Stomach smooth muscle (tissue), 2 donors: ENCODE measurements around the gene MARCHF9.
"Not testable (repeated sequence)": the region's sequence is repeated elsewhere in the genome, so short reads cannot be mapped to it uniquely, and the experiment has no call there.

Experiments
- H3K27ac ChIP-seq: one replicate; pipeline ENCODE4 v1.7.0; 2013; ENCODE audit warnings: mild to moderate bottlenecking, low read length, inconsistent platforms
- H3K27me3 ChIP-seq, 2 donors: one replicate each; pipeline ENCODE4 v1.7.0; 2013; ENCODE audit warnings: low read length in 2 of 2; ENCODE audit not compliant: insufficient read depth in 2 of 2, control insufficient read depth in 1 of 2
- H3K36me3 ChIP-seq, 2 donors: one replicate each; pipeline ENCODE4 v1.7.0; 2013; ENCODE audit warnings: low read length in 2 of 2; ENCODE audit not compliant: control insufficient read depth in 2 of 2, insufficient read depth in 2 of 2
- H3K4me1 ChIP-seq: one replicate; pipeline ENCODE4 v1.7.0; 2013; ENCODE audit warnings: low read length; ENCODE audit not compliant: control insufficient read depth, insufficient read depth
- H3K4me3 ChIP-seq, 2 donors: one replicate each; pipeline ENCODE4 v1.7.0; 2013; ENCODE audit warnings: low read length in 2 of 2
- H3K9ac ChIP-seq, 2 donors: one replicate each; pipeline ENCODE4 v1.7.0; 2013; ENCODE audit warnings: low read length in 2 of 2, mild to moderate bottlenecking in 1 of 2
- H3K9me3 ChIP-seq, 2 donors: one replicate each; pipeline ENCODE4 v1.7.0; 2013; ENCODE audit warnings: low read length in 2 of 2; ENCODE audit not compliant: control insufficient read depth in 2 of 2
- donor health status: healthy.
- donor health status: Pancreatic carcinoma.

MARCHF9 gene

DNA sequence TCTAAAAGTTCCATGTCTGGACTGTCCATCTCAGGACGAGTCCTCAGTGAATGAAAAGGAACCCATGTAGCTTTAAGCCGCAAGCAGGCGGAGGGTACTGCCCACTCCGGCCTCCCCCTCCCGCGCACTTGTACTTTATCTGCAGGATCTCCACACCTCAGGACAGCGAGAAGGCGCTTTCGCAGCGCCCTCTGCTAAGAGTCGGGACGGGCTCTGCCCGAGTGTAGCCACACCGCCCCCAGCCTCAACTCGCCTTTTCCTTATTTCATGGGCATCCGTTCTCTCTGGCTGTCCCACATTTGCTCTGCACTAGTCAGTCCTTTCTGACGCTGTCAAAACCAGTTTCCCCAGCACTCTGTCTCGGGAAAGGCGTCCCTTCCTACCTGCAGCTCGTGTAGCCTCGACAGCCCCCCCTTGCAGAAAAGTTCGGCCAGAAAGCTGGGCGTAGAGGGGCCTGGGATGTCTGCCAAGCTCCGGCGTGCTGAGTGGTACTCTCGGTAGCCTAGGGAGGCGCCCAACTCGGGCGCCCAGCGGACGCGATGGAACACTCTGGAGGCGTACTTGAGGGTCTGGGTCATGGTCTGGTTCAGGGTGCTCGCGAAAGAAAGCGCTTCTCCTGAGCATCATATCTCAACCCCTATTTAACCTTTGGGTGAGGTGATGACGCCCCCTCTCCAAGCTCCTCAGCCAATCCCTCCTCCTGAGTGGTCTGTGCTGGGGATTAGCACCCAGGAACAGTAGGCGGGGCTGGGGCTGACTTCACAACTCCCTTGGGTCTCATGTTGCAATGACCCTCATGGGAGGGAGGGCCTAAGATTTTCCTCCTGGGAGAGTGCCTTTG, 11.8 kb downstream of the MARCHF9 start, which contains the start of gene CYP27B1:
Gene CYP27B1 (minus strand): TSS at position 615 of the 841 bp plus-strand sequence. CDS start 37 bp downstream, at position 578.
- no peak within 1 kb of the TSS for H3K27ac ChIP-seq
- peaks cover 0 to 8% of the 10 kb centered on the region in 2 donors for H3K36me3 ChIP-seq
- H3K4me3 ChIP-seq = peak within 1 kb of the TSS; percentile 59 to 74
- H3K27me3 ChIP-seq = peaks cover 41 to 44% of the 10 kb centered on the region in 2 donors
- peaks cover 38% of the 10 kb centered on the region for H3K4me1 ChIP-seq
- H3K9me3 ChIP-seq = no peaks in the 10 kb centered on the region
- peak within 1 kb of the TSS in 1 of 2 donors; percentile 13 for H3K9ac ChIP-seq

DNA sequence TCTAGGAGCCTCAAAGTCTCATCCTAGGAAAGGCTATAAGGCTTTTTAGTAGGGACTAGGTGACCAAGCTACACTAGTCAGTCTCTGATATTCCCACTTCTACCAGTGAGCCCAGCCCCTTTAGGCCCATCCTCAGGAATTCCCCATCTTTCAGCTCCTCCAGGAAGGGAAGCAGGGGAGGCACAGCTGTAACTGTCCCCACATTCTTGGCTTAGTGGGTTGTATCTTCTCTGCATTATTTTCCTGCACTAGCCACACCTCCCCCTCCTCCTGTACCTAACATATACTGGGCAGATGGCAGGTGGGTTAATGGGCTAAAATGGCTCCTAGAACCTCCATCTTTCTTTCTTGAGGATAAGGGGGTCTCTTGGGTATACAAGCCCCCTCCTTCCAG, 12.4 kb downstream of the MARCHF9 start:
- Histone ChIP-seq H3K4me1 (peaks cover 44% of the 10 kb centered on the region), H3K9ac (no peak overlapping the region), H3K36me3 (peaks cover 0 to 8% of the 10 kb centered on the region in 2 donors), H3K27ac (no peak overlapping the region), H3K4me3 (no peak overlapping the region), H3K9me3 (no peaks in the 10 kb centered on the region), H3K27me3 (peaks cover 40% of the 10 kb centered on the region in 2 donors)

DNA sequence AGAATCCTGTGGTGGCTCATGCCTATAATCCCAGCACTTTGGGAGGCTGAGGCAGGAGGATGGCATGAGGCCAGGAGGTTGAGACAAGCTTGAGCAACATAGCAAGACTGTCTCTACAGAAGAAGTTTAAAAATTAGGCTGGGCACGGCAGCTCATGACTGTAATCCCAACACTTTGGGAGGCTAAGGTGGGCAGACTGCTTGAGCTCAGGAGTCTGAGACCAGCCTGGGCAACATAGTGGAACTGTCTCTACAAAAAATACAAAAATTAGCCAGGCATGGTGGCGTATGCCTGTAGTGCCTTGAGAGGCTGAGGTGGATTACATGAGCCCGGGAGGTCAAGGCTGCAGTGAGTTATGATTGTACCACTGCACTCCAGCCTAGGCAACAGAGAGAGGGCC, 13.0 kb downstream of the MARCHF9 start:
- Histone ChIP-seq H3K4me3 (no peak overlapping the region), H3K36me3 (peaks cover 0 to 8% of the 10 kb centered on the region in 2 donors), H3K27me3 (peaks cover 35% of the 10 kb centered on the region in 2 donors), H3K27ac (no peak overlapping the region), H3K9me3 (no peaks in the 10 kb centered on the region), H3K9ac (no peak overlapping the region), H3K4me1 (peaks cover 46% of the 10 kb centered on the region)

DNA sequence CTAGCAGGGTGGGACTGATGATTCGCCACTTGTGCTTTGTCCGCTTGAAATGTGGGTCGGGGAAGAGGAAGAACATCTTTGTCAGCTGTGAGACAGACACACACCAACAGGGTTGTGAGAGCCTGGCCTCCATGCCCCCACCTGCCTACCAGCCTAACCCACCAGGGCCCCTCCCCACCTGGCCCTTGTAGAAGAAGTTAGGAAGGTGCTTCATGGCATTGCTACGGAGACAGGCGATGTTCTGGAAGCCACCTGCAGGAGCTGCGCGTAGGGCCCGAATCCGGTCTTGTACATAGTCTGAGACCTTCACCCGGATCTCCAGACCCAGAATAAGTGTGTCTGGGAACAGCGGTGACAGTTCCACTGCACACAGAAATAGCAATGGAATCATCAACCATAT, 14.7 kb downstream of the MARCHF9 start:
- H3K27me3 ChIP-seq = peaks cover 17 to 18% of the 10 kb centered on the region in 2 donors
- no peak overlapping the region for H3K27ac ChIP-seq
- H3K36me3 ChIP-seq = peaks cover 0 to 8% of the 10 kb centered on the region in 2 donors
- H3K4me1 ChIP-seq = peaks cover 49% of the 10 kb centered on the region
- no peak overlapping the region for H3K9ac ChIP-seq
- no peaks in the 10 kb centered on the region for H3K9me3 ChIP-seq
- no peak overlapping the region for H3K4me3 ChIP-seq

DNA sequence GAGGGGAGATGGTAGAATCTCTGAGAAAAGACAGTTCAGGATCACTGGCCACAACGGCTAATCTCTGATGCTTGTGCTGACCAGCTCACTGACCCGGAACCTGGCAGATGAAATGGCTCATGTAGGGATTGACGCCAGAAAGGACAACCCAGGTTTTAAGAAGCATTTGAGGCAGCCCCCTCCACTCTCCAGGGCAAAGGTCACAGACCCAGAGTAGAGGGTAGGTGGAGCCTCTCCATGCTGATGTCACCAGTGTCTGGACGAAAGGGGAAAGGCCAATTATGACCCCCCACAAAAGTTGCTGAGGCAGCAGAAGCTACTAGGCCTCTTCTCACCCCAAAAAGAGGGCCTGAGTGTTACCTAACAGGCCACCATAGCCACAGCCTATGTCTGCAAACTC, 15.8 kb downstream of the MARCHF9 start:
- Histone ChIP-seq H3K9me3 (no peaks in the 10 kb centered on the region), H3K27me3 (peaks cover 6% of the 10 kb centered on the region in 2 donors), H3K27ac (no peak overlapping the region), H3K4me1 (peaks cover 37% of the 10 kb centered on the region), H3K9ac (peak overlapping the region in 1 of 2 donors; percentile 7), H3K36me3 (peaks cover 0 to 8% of the 10 kb centered on the region in 2 donors), H3K4me3 (peak overlapping the region in 1 of 2 donors; percentile 97)

DNA sequence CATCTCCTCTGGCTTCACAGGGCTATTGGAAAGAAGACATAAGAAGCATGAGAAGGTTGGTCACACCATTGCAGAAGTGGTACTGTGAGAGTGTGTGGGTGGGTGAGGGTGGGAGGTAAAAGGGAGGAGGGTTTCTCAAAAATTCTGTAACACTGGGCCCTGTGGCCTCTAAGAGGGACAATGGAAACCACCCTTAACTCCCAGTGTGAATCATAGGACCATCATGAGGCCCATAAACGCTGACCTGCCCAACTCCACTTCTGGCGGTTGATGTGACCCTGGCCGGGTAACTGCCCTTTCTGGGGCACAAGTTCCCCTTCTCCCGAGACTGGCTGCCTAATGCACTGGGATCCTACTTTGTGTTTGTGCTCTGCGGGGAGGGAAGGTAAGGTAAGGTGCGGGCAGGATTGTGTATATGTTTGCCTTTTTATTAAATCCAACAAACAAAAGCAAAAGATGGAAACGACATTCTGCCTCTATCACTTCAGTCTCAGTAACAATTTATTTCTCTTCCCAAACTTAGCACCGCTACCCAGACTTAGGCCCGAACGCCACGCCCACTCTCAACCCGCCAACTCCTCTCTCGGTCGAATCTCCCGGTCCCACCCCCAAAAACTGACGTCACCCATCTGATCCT, 16.5 kb downstream of the MARCHF9 start:
- Histone ChIP-seq H3K36me3 (peaks cover 0 to 8% of the 10 kb centered on the region in 2 donors), H3K4me1 (peaks cover 31% of the 10 kb centered on the region), H3K4me3 (peak overlapping the region; percentile 96 to 97), H3K9ac (peak overlapping the region; percentile 90), H3K27me3 (peaks cover under 1 to 3% of the 10 kb centered on the region in 2 donors), H3K9me3 (no peaks in the 10 kb centered on the region), H3K27ac (peak overlapping the region; percentile 83)

DNA sequence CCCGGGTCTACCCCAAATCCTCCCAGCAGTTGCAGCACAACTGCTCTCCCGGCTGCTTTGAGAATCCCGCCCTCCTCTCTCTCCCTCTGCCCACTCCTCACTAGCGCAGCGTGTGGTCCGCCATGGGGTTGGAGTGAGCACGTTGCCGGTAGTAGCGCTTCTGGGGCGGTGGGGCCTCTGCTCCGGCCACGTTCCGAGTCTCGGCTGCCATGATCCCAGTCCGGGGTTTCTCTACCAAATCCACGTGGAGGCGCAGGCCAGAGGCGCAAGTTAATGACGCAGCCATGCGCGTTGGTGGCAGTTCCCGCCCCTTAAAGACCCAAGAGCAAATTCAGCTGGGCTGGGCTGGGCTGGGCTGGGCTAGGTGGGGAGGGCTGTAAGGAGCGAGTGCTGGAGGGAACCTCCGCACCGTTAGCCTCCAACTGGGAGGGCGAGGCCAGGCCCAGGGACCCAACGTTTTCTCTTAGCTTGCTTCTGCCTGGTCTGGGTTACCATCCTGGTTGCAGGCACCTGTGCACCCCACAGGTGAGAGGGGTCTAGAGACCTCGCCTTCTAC, 17.0 kb downstream of the MARCHF9 start, which contains the start of gene METTL1:
Gene METTL1 (minus strand): TSS at position 233 of the 556 bp plus-strand sequence. CDS start 22 bp downstream, at position 211.
- Histone ChIP-seq H3K4me1 (peaks cover 25% of the 10 kb centered on the region), H3K9ac (peak within 1 kb of the TSS; percentile 90), H3K36me3 (peaks cover 0 to 8% of the 10 kb centered on the region in 2 donors), H3K4me3 (peak within 1 kb of the TSS; percentile 96 to 97), H3K9me3 (no peaks in the 10 kb centered on the region), H3K27ac (peak within 1 kb of the TSS; percentile 83), H3K27me3 (peaks cover 0 to 3% of the 10 kb centered on the region in 2 donors)

DNA sequence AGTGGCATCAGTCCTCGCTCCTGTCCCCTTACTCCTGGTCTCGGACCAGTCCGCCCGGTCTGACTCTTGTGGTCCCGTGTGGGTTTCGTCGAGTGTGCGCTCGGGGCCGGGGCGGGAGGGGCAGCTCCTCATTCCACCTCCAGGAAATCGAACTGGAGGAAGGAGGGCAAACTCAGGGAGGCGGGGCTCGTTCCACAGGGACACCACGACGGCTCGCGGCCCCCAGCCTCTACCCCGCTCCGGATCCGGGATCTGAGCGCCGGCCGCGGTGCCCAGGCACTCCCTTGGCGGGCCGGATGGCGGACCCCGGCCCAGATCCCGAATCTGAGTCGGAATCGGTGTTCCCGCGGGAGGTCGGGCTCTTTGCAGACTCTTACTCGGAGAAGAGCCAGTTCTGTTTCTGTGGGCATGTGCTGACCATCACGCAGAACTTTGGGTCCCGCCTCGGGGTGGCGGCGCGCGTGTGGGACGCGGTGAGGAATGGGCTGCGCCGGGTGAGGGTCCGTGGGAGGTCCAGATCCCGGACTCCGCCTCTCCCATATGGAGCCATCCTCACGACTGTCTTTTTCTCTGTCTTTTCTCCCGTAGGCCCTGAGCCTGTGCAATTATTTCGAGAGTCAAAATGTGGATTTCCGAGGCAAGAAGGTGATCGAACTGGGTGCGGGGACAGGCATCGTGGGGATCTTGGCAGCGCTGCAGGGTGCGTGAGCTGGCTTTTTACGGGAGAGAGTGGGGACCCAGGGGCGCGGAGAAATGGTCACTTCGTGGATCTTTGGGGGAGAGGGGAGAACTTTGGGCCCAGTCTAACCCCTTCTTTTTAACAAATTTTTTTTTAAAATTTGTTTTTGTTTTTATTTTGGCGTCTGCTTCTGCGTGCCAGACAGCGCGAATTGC, 17.8 kb downstream of the MARCHF9 start, which contains the start of gene EEF1AKMT3:
Gene EEF1AKMT3 (plus strand): TSS at position 186 of the 894 bp plus-strand sequence. CDS start 111 bp downstream, at position 297.
- H3K27ac ChIP-seq = peak within 1 kb of the TSS; percentile 83

DNA sequence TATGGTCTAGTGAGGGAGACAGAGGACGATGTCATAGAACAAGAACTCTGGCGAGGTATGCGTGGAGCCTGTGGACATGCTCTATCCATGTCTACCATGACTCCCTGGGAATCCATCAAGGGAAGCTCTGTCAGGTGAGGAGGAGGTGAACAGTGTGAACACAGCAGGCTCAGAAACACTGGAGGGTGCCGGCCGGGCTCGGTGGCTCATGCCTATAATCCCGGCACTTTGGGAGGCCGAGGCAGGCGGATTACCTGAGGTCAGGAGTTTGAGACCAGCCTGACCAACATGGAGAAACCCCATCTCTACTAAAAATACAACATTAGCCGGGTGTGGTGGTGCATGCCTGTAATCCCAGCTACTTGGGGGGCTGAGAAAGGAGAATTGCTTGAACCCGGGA, 19.7 kb downstream of the MARCHF9 start:
- H3K36me3 ChIP-seq, H3K9me3 ChIP-seq, H3K27me3 ChIP-seq, H3K9ac ChIP-seq, H3K27ac ChIP-seq, H3K4me3 ChIP-seq: not testable (repeated sequence)
- H3K4me1 ChIP-seq = peaks cover 22% of the 10 kb centered on the region

More for the DNA sequence above, 17.8 kb downstream of the MARCHF9 start, which contains the start of gene EEF1AKMT3:
- Histone ChIP-seq H3K4me3 (peak within 1 kb of the TSS; percentile 96 to 97), H3K9ac (peak within 1 kb of the TSS; percentile 90), H3K36me3 (peaks cover 0 to 8% of the 10 kb centered on the region in 2 donors), H3K9me3 (no peaks in the 10 kb centered on the region), H3K4me1 (peaks cover 22% of the 10 kb centered on the region), H3K27me3 (no peaks in the 10 kb centered on the region)
